ENCODE results near the gene CRB3. TPM values are rescaled to one million over a fixed set of nuclear protein-coding genes. Genes with fewer than 3 reads are reported as not detected.

Gene CRB3
- total and polyA plus RNA-seq, 2 of the 4 experiments (the other 2 are of a cell fraction) = not detected

- TF ChIP-seq BHLHE40 (IDR thresholded peaks at IDR 0.05; ENCODE audit: low read depth, low read length) (no peak), RAD21 (IDR thresholded peaks at IDR 0.05; ENCODE audit: low read length) (no peak), CHD1 (IDR thresholded peaks at IDR 0.05; ENCODE audit: low read depth, low read length) (no peak)
Observed at GRCh38 chr19:6464070-6464873, at the start of gene CRB3 (continued).

GRCh38 chr19:6414793-6415590 lies 49.1 kb upstream of the CRB3 start:
- H4K20me1 ChIP-seq (ENCODE audit: insufficient read depth, low read length) = peaks cover 28% of the 10 kb centered on the region
- H3K23ac ChIP-seq (ENCODE audit: low read depth, low read length) = no peak overlapping the region
- DNase-seq (no peak), ATAC-seq (ENCODE audit: low read depth) (no peak)
- H3K4me1 ChIP-seq (ENCODE audit: control insufficient read depth, insufficient read depth, low read length) = no peaks in the 10 kb centered on the region
- no peak overlapping the region for H2BK120ac ChIP-seq (ENCODE audit: low read depth, low read length)
- no peak overlapping the region for H3K9ac ChIP-seq (ENCODE audit: low read depth, low read length)
- CTCF ChIA-PET = no interaction called here
- no peak overlapping the region for H4K5ac ChIP-seq (ENCODE audit: low read depth, low read length)
- no peak overlapping the region for H2BK20ac ChIP-seq (ENCODE audit: low read depth, low read length)
- dilution Hi-C loops (cut with HindIII; ENCODE audit: low sequenced_read_pairs, unreplicated experiment) = no loop called here
- H3K14ac ChIP-seq (replicated peaks; ENCODE audit: low read depth, low read length) = no peak overlapping the region
- no peak overlapping the region for H2AK9ac ChIP-seq (replicated peaks; ENCODE audit: low read depth, low read length, poor library complexity)
- H2AFZ ChIP-seq (replicated peaks; ENCODE audit: low read length, poor library complexity) = no peak overlapping the region
- no peak overlapping the region for H3K56ac ChIP-seq (ENCODE audit: extremely low read depth, insufficient read depth, low read length)
- peaks cover 0 to 23% of the 10 kb centered on the region in 2 experiments; a peak in 2 of 4 replicates for H3K79me1 ChIP-seq (ENCODE audit: low read depth in 1 of 2, low read length in 2 of 2)
- H3K4me3 ChIP-seq (ENCODE audit: insufficient read depth, low read depth, low read length) = no peak overlapping the region
- intact Hi-C loops (cut with micrococcal nuclease) = loop anchor here (10.0 kb wide), 1 partner anchor 370 kb away; no protein-coding TSS in a partner anchor
- H2BK15ac ChIP-seq (ENCODE audit: low read depth, low read length) = no peak overlapping the region
- BruUV-seq (replicated peaks) = no TSS peak
- no peak overlapping the region for H3K4ac ChIP-seq (ENCODE audit: low read depth, low read length)
- H3K27me3 ChIP-seq (ENCODE audit: control insufficient read depth, insufficient read depth, low read length) = no peaks in the 10 kb centered on the region
- no peak overlapping the region for H3K18ac ChIP-seq (ENCODE audit: low read depth, low read length)
- no peaks in the 10 kb centered on the region; the same call in 1 of the 2 replicates for H3K9me1 ChIP-seq (ENCODE audit: insufficient read depth, low read length)
- no peak overlapping the region for H3K4me2 ChIP-seq (ENCODE audit: low read depth, low read length)
- peaks cover 65% of the 10 kb centered on the region for H3K36me3 ChIP-seq (ENCODE audit: control insufficient read depth, insufficient read depth, low read length)
- H2AK5ac ChIP-seq (ENCODE audit: low read depth, low read length) = no peak overlapping the region
- no peak overlapping the region for H4K8ac ChIP-seq (ENCODE audit: low read depth in 2 of 2, low read length in 2 of 2)
- H4K91ac ChIP-seq (ENCODE audit: insufficient read depth, low read depth, low read length) = no peak overlapping the region
- POLR2A ChIA-PET (ENCODE audit: unreplicated experiment) = no interaction called here
- H3K27ac ChIP-seq (ENCODE audit: insufficient read depth, low read length) = no peak overlapping the region
- no peaks in the 10 kb centered on the region for H3K9me3 ChIP-seq (ENCODE audit: control insufficient read depth, insufficient read depth, low read length)
- in situ Hi-C loops (cut with MboI; ENCODE audit: low sequenced_read_pairs) = no loop called here
- 92% methylated on average over 19 of the region's 47 CpGs; no CpG with 5 or more reads in 1 of the 2 experiments for WGBS, 2 experiments (ENCODE audit: extremely low coverage in 2 of 2, insufficient read length in 1 of 2)
- H2BK5ac ChIP-seq (ENCODE audit: low read depth, low read length, poor library complexity, severe bottlenecking) = no peak overlapping the region
- TF ChIP-seq CHD1 (IDR thresholded peaks at IDR 0.05; ENCODE audit: low read depth, low read length) (no peak), FOS (IDR thresholded peaks at IDR 0.05; ENCODE audit: low read depth, low read length) (no peak), NFE2L2 (IDR thresholded peaks at IDR 0.05; ENCODE audit: low read depth, low read length) (no peak), RAD21 (IDR thresholded peaks at IDR 0.05; ENCODE audit: low read length) (no peak), MAFK (IDR thresholded peaks at IDR 0.05; ENCODE audit: low read depth, low read length) (no peak), RCOR1 (IDR thresholded peaks at IDR 0.05; ENCODE audit: insufficient replicate concordance, low read length) (no peak), POLR2A (IDR thresholded peaks at IDR 0.05; ENCODE audit: low read depth, low read length) (no peak), MAZ (IDR thresholded peaks at IDR 0.05; ENCODE audit: borderline replicate concordance, low read depth, low read length) (no peak), CEBPB (IDR thresholded peaks at IDR 0.05; ENCODE audit: low read depth, low read length) (no peak), BHLHE40 (IDR thresholded peaks at IDR 0.05; ENCODE audit: low read depth, low read length) (no peak), SMC3 (IDR thresholded peaks at IDR 0.05; ENCODE audit: low read depth, low read length) (no peak), MXI1 (IDR thresholded peaks at IDR 0.05; ENCODE audit: borderline replicate concordance, low read depth, low read length) (no peak)
- TF ChIP-seq, protein P1, sequence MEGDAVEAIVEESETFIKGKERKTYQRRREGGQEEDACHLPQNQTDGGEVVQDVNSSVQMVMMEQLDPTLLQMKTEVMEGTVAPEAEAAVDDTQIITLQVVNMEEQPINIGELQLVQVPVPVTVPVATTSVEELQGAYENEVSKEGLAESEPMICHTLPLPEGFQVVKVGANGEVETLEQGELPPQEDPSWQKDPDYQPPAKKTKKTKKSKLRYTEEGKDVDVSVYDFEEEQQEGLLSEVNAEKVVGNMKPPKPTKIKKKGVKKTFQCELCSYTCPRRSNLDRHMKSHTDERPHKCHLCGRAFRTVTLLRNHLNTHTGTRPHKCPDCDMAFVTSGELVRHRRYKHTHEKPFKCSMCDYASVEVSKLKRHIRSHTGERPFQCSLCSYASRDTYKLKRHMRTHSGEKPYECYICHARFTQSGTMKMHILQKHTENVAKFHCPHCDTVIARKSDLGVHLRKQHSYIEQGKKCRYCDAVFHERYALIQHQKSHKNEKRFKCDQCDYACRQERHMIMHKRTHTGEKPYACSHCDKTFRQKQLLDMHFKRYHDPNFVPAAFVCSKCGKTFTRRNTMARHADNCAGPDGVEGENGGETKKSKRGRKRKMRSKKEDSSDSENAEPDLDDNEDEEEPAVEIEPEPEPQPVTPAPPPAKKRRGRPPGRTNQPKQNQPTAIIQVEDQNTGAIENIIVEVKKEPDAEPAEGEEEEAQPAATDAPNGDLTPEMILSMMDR (conservative IDR thresholded peaks at IDR 0.05; ENCODE audit: low read depth, low read length) = no peak
